Activated T-helper 1 cell treated with anti-CD3 and anti-CD28 coated beads, Interleukin-2, amount 50 U/mL, for 16 hours (primary cell): ENCODE results near the gene UBALD2.

Experiments
- DNase-seq, 2 donors: peaks; one replicate each; pipeline ENCODE4 v3.0.0-alpha.2; 2020; ENCODE audit warnings: low read depth in 1 of 2, low spot score in 1 of 2

The UBALD2 gene

DNA sequence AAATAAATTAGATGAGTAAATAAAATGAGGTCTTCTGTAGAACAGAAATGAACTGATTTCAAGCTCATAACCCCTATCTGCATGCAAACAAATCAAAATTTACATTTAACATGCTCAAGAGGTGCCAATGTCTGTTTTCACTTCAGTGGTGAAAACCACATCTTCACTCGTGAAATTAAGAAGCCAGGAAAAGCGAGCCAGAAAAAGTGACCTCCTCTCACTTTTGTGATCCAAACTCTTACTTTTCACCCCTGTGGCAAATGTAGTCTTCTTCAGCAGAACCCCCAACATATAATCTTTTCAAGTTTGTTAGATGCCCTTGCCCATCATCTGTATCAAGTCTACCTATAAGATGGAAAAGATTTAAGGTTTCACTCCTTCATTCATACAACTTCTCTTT, 52.4 kb downstream of the UBALD2 start:
- DNase-seq: no peak

- DNase-seq: no peak
Measured at GRCh38 chr17:76318586-76318985, 53.4 kb downstream of the UBALD2 start.
